ENCODE data around the gene MEOX2.

The MEOX2 gene

GRCh38 chr7:15593382-15593781, 93.1 kb downstream of the MEOX2 start:
- H3K4me3 ChIP-seq (ENCODE audit: extremely low read depth, insufficient read depth, low read length, poor library complexity, severe bottlenecking), result no peak overlapping the region
- H3K9me3 ChIP-seq (ENCODE audit: control insufficient read depth, low read length), result no peaks in the 10 kb centered on the region
- no peaks in the 10 kb centered on the region for H3K4me1 ChIP-seq (ENCODE audit: control insufficient read depth, insufficient read depth, low read length, poor library complexity, severe bottlenecking)
- no peaks in the 10 kb centered on the region for H3K36me3 ChIP-seq (ENCODE audit: control insufficient read depth, insufficient read depth, low read length)
- WGBS, 2 experiments (ENCODE audit: insufficient coverage in 2 of 2), result 100% methylated on average over 1 to 3 of the region's 3 CpGs
- H3K27ac ChIP-seq (ENCODE audit: low read depth, low read length, severe bottlenecking), result no peak overlapping the region

GRCh38 chr7:15586266-15586665, 100.2 kb downstream of the MEOX2 start:
- WGBS, 2 experiments (ENCODE audit: insufficient coverage in 2 of 2), result 87% methylated on average over 2 of the region's 4 CpGs
- no peaks in the 10 kb centered on the region for H3K4me1 ChIP-seq (ENCODE audit: control insufficient read depth, insufficient read depth, low read length, poor library complexity, severe bottlenecking)
- no peak overlapping the region for H3K4me3 ChIP-seq (ENCODE audit: extremely low read depth, insufficient read depth, low read length, poor library complexity, severe bottlenecking)

GRCh38 chr7:15584575-15584974, 101.9 kb downstream of the MEOX2 start:
- Histone ChIP-seq H3K27ac (ENCODE audit: low read depth, low read length, severe bottlenecking) (no peak overlapping the region), H3K4me3 (ENCODE audit: extremely low read depth, insufficient read depth, low read length, poor library complexity, severe bottlenecking) (no peak overlapping the region), H3K4me1 (ENCODE audit: control insufficient read depth, insufficient read depth, low read length, poor library complexity, severe bottlenecking) (no peaks in the 10 kb centered on the region), H3K36me3 (ENCODE audit: control insufficient read depth, insufficient read depth, low read length) (no peaks in the 10 kb centered on the region), H3K9me3 (ENCODE audit: control insufficient read depth, low read length) (peaks cover 4% of the 10 kb centered on the region)
- WGBS, 2 experiments (ENCODE audit: insufficient coverage in 2 of 2), result 92 to 93% methylated on average over 3 of the region's 3 CpGs

More at GRCh38 chr7:15586266-15586665, 100.2 kb downstream of the MEOX2 start:
- Histone ChIP-seq H3K36me3 (ENCODE audit: control insufficient read depth, insufficient read depth, low read length) (no peaks in the 10 kb centered on the region), H3K9me3 (ENCODE audit: control insufficient read depth, low read length) (peaks cover 4% of the 10 kb centered on the region), H3K27ac (ENCODE audit: low read depth, low read length, severe bottlenecking) (no peak overlapping the region)

GRCh38 chr7:15582773-15583172, 103.7 kb downstream of the MEOX2 start:
- no peaks in the 10 kb centered on the region for H3K36me3 ChIP-seq (ENCODE audit: control insufficient read depth, insufficient read depth, low read length)
- H3K4me1 ChIP-seq (ENCODE audit: control insufficient read depth, insufficient read depth, low read length, poor library complexity, severe bottlenecking), result no peaks in the 10 kb centered on the region
- WGBS, 2 experiments (ENCODE audit: insufficient coverage in 2 of 2), result 71 to 80% methylated on average over 1 of the region's 1 CpG
- no peak overlapping the region for H3K4me3 ChIP-seq (ENCODE audit: extremely low read depth, insufficient read depth, low read length, poor library complexity, severe bottlenecking)
- peaks cover 4% of the 10 kb centered on the region for H3K9me3 ChIP-seq (ENCODE audit: control insufficient read depth, low read length)
- H3K27ac ChIP-seq (ENCODE audit: low read depth, low read length, severe bottlenecking), result no peak overlapping the region

- 100% methylated on average over 1 of the region's 3 CpGs; no CpG with 5 or more reads in 1 of the 2 experiments for WGBS, 2 experiments (ENCODE audit: insufficient coverage in 2 of 2)
- H3K9me3 ChIP-seq (ENCODE audit: control insufficient read depth, low read length), result peaks cover 4% of the 10 kb centered on the region
Measured at GRCh38 chr7:15581352-15581951, 105.0 kb downstream of the MEOX2 start.

GRCh38 chr7:15580604-15581351, 105.7 kb downstream of the MEOX2 start:
- H3K4me3 ChIP-seq (ENCODE audit: extremely low read depth, insufficient read depth, low read length, poor library complexity, severe bottlenecking), result no peak overlapping the region
- H3K4me1 ChIP-seq (ENCODE audit: control insufficient read depth, insufficient read depth, low read length, poor library complexity, severe bottlenecking), result no peaks in the 10 kb centered on the region
- WGBS, 2 experiments (ENCODE audit: insufficient coverage in 2 of 2), result no CpG with 5 or more reads among the region's 3 CpGs

More at GRCh38 chr7:15581352-15581951, 105.0 kb downstream of the MEOX2 start:
- no peak overlapping the region for H3K4me3 ChIP-seq (ENCODE audit: extremely low read depth, insufficient read depth, low read length, poor library complexity, severe bottlenecking)
- H3K27ac ChIP-seq (ENCODE audit: low read depth, low read length, severe bottlenecking), result no peak overlapping the region
- no peaks in the 10 kb centered on the region for H3K4me1 ChIP-seq (ENCODE audit: control insufficient read depth, insufficient read depth, low read length, poor library complexity, severe bottlenecking)
- no peaks in the 10 kb centered on the region for H3K36me3 ChIP-seq (ENCODE audit: control insufficient read depth, insufficient read depth, low read length)

GRCh38 chr7:15577600-15577999, 108.9 kb downstream of the MEOX2 start:
- no peaks in the 10 kb centered on the region for H3K9me3 ChIP-seq (ENCODE audit: control insufficient read depth, low read length)
- WGBS, 2 experiments (ENCODE audit: insufficient coverage in 2 of 2), result no CpG with 5 or more reads among the region's 2 CpGs
- no peaks in the 10 kb centered on the region for H3K4me1 ChIP-seq (ENCODE audit: control insufficient read depth, insufficient read depth, low read length, poor library complexity, severe bottlenecking)
- H3K36me3 ChIP-seq (ENCODE audit: control insufficient read depth, insufficient read depth, low read length), result no peaks in the 10 kb centered on the region
- H3K4me3 ChIP-seq (ENCODE audit: extremely low read depth, insufficient read depth, low read length, poor library complexity, severe bottlenecking), result no peak overlapping the region
- H3K27ac ChIP-seq (ENCODE audit: low read depth, low read length, severe bottlenecking), result no peak overlapping the region

More at GRCh38 chr7:15580604-15581351, 105.7 kb downstream of the MEOX2 start:
- H3K9me3 ChIP-seq (ENCODE audit: control insufficient read depth, low read length), result peaks cover 4% of the 10 kb centered on the region
- H3K27ac ChIP-seq (ENCODE audit: low read depth, low read length, severe bottlenecking), result no peak overlapping the region
- H3K36me3 ChIP-seq (ENCODE audit: control insufficient read depth, insufficient read depth, low read length), result no peaks in the 10 kb centered on the region

GRCh38 chr7:15571301-15571878, 115.1 kb downstream of the MEOX2 start:
- Histone ChIP-seq H3K9me3 (ENCODE audit: control insufficient read depth, low read length) (no peaks in the 10 kb centered on the region), H3K4me3 (ENCODE audit: extremely low read depth, insufficient read depth, low read length, poor library complexity, severe bottlenecking) (no peak overlapping the region), H3K27ac (ENCODE audit: low read depth, low read length, severe bottlenecking) (no peak overlapping the region), H3K4me1 (ENCODE audit: control insufficient read depth, insufficient read depth, low read length, poor library complexity, severe bottlenecking) (no peaks in the 10 kb centered on the region), H3K36me3 (ENCODE audit: control insufficient read depth, insufficient read depth, low read length) (no peaks in the 10 kb centered on the region)
- 75% methylated on average over 2 of the region's 3 CpGs; no CpG with 5 or more reads in 1 of the 2 experiments for WGBS, 2 experiments (ENCODE audit: insufficient coverage in 2 of 2)

GRCh38 chr7:15567652-15568051, 118.8 kb downstream of the MEOX2 start:
- Histone ChIP-seq H3K9me3 (ENCODE audit: control insufficient read depth, low read length) (no peaks in the 10 kb centered on the region), H3K4me3 (ENCODE audit: extremely low read depth, insufficient read depth, low read length, poor library complexity, severe bottlenecking) (no peak overlapping the region), H3K27ac (ENCODE audit: low read depth, low read length, severe bottlenecking) (no peak overlapping the region), H3K36me3 (ENCODE audit: control insufficient read depth, insufficient read depth, low read length) (no peaks in the 10 kb centered on the region), H3K4me1 (ENCODE audit: control insufficient read depth, insufficient read depth, low read length, poor library complexity, severe bottlenecking) (no peaks in the 10 kb centered on the region)
- no CpG with 5 or more reads among the region's 2 CpGs for WGBS, 2 experiments (ENCODE audit: insufficient coverage in 2 of 2)

GRCh38 chr7:15567036-15567435, 119.4 kb downstream of the MEOX2 start:
- H3K4me3 ChIP-seq (ENCODE audit: extremely low read depth, insufficient read depth, low read length, poor library complexity, severe bottlenecking), result no peak overlapping the region
- no peaks in the 10 kb centered on the region for H3K4me1 ChIP-seq (ENCODE audit: control insufficient read depth, insufficient read depth, low read length, poor library complexity, severe bottlenecking)
- 100% methylated on average over 2 of the region's 3 CpGs; no CpG with 5 or more reads in 1 of the 2 experiments for WGBS, 2 experiments (ENCODE audit: insufficient coverage in 2 of 2)
- no peaks in the 10 kb centered on the region for H3K36me3 ChIP-seq (ENCODE audit: control insufficient read depth, insufficient read depth, low read length)
- no peaks in the 10 kb centered on the region for H3K9me3 ChIP-seq (ENCODE audit: control insufficient read depth, low read length)
- H3K27ac ChIP-seq (ENCODE audit: low read depth, low read length, severe bottlenecking), result no peak overlapping the region

All from mesodermal cell (in vitro differentiated cells).